Prostate gland (tissue), 2 donors: ENCODE measurements around the gene HTR1D. TPM values are rescaled to one million over a fixed set of nuclear protein-coding genes. Genes with fewer than 3 reads are reported as not detected.

Experiments
- DNase-seq: peaks from one replicate; pipeline ENCODE4 v3.0.0-alpha.2; 2019; ENCODE audit warnings: low spot score
- H3K27ac ChIP-seq, 2 donors: fragments of 200-600 bp; sonication (generic); 2 replicates each; pipeline ENCODE4 v1.5.1; 2017 to 2019
- H3K27me3 ChIP-seq: fragments of 200-600 bp; sonication (generic); replicated peaks from 2 replicates; pipeline ENCODE4 v1.5.1; 2019; ENCODE audit not compliant: insufficient read depth
- H3K36me3 ChIP-seq, 2 donors: fragments of 200-600 bp; sonication (generic); 1 replicate in 1 of 2; 2 replicates in 1 of 2; pipeline versions ENCODE4 v1.5.1 to v1.8.1; 2017 to 2019
- H3K4me1 ChIP-seq: fragments of 200-600 bp; sonication (generic); replicated peaks from 2 replicates; pipeline ENCODE4 v1.5.1; 2019
- H3K4me3 ChIP-seq, 2 donors: fragments of 200-600 bp; sonication (generic); 2 replicates each; pipeline ENCODE4 v1.5.1; 2017 to 2019
- H3K9me3 ChIP-seq: fragments of 200-600 bp; sonication (generic); 2 replicates; pipeline ENCODE4 v1.5.1; 2017
- POLR2A ChIP-seq: fragments of 450-650 bp; IDR thresholded peaks from one replicate; pipeline ENCODE4 v1.6.1; 2016; ENCODE audit warnings: antibody characterized with exemption, mild to moderate bottlenecking
- POLR2AphosphoS5 ChIP-seq: sonication (generic); formaldehyde crosslinking; IDR thresholded peaks from one replicate; pipeline ENCODE4 v1.6.1; 2017; ENCODE audit warnings: antibody characterized with exemption
- WGBS: methylation state at CpG from one replicate; pipeline ENCODE4 v1.1.5; 2018; 5-methylcytosine and 5-hydroxymethylcytosine counted together
- intact Hi-C: fragments of 100-400 bp; cut with DNase I; formaldehyde crosslinking; loops from one replicate; pipeline ENCODE4 v1.14.2; 2022
- total RNA-seq, 2 donors: library from RNA; depleted of rRNA; stranded (reverse); fragments of >200 nt; gene quantifications; one replicate each; pipeline ENCODE4 v1.1.0, GENCODE V29; 2016
- TF ChIP-seq, protein P1 (sequence below), 4 experiments: fragments of 200-600 bp in 2 of 4; fragments of 450-650 bp in 2 of 4; sonication (generic) in 2 of 4; IDR thresholded peaks; 1 replicate in 3 of 4; 2 replicates in 1 of 4; pipeline ENCODE4 v1.5.1; 2016 to 2019; ENCODE audit warnings: antibody characterized with exemption in 4 of 4, mild to moderate bottlenecking in 2 of 4, moderate library complexity in 2 of 4

The HTR1D gene
- total RNA-seq, 2 donors from 2014 or later: 0.09 to 0.28 TPM

DNA sequence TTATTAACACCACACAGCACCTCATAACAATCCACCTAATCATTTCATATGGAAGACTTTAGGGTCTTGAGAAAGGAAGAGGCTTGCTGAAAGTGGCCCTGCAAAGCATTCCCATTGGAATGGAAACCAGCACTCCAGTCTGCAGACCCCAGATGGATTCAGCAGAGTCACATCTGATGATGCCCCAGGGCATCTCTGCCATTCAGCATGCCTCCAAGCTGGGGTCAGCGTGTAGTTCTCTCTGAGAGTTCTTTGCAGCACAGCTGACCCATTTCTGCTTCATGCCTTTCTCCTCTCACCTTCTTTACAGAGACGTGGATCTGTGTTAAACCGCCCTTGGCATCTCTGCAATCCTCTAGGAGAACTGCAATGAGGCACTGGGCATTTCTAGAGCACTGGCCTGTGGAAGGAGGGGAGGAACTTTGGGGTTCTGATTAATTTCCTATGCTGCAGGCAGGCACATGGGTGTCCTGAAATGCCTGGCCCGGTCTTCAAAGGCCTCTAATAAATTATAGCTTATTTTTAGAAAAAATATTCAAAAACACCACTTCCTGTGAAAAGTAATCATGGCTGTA lies 46.0 kb downstream of the HTR1D start:
- Histone ChIP-seq H3K4me1 (peaks cover 4% of the 10 kb centered on the region), H3K36me3 (no peaks in the 10 kb centered on the region), H3K9me3 (no peaks in the 10 kb centered on the region), H3K4me3 (no peak overlapping the region), H3K27ac (no peak overlapping the region), H3K27me3 (no peaks in the 10 kb centered on the region)
- DNase-seq: no peak
- WGBS: 47% methylated on average over 4 of the region's 4 CpGs
- no peak for TF ChIP-seq POLR2AphosphoS5
- TF ChIP-seq, protein P1, sequence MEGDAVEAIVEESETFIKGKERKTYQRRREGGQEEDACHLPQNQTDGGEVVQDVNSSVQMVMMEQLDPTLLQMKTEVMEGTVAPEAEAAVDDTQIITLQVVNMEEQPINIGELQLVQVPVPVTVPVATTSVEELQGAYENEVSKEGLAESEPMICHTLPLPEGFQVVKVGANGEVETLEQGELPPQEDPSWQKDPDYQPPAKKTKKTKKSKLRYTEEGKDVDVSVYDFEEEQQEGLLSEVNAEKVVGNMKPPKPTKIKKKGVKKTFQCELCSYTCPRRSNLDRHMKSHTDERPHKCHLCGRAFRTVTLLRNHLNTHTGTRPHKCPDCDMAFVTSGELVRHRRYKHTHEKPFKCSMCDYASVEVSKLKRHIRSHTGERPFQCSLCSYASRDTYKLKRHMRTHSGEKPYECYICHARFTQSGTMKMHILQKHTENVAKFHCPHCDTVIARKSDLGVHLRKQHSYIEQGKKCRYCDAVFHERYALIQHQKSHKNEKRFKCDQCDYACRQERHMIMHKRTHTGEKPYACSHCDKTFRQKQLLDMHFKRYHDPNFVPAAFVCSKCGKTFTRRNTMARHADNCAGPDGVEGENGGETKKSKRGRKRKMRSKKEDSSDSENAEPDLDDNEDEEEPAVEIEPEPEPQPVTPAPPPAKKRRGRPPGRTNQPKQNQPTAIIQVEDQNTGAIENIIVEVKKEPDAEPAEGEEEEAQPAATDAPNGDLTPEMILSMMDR (IDR thresholded peaks at IDR 0.05): no peak
- no peak for TF ChIP-seq POLR2A
- intact Hi-C loops: no loop called here

DNA sequence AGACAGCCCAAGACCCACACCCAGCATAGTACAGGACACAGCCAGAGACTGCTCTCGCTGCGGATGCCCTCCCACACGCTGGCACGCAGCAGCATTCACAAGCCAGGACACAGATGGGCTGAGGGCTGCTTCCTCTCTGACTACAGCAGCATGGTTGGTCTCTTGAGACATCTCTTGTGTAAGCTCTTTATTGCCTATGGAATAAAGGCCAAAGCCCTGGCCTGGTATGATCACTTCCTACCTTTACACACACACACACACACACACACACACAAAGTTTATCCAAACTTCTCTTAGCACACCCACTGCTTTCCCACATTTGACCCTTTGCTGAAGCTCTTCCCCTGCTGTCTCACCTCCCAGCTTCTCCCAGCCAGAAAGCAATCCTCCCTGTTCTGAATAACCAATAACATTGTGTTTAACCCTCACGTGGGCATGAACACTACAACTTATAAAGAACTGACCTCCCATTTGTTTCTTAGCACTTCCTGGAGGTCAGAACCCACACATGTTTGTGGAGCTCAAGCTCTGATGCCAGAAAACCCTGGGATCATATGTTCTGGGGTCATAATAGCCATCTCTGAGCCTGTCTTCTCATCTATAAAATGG lies 47.5 kb downstream of the HTR1D start:
- DNase-seq: peak; percentile 47
- TF ChIP-seq POLR2AphosphoS5: peak; percentile 32
- TF ChIP-seq, protein P1 (IDR thresholded peaks at IDR 0.05): no peak
- H3K27me3 ChIP-seq: no peaks in the 10 kb centered on the region
- no peaks in the 10 kb centered on the region for H3K9me3 ChIP-seq
- peak overlapping the region; percentile 89 to 90 for H3K27ac ChIP-seq
- H3K4me3 ChIP-seq: no peak overlapping the region
- peaks cover 4% of the 10 kb centered on the region for H3K4me1 ChIP-seq
- intact Hi-C loops: loop anchor here (5.0 kb wide), 1 partner anchor 68 kb away; no protein-coding TSS in a partner anchor
- H3K36me3 ChIP-seq: no peaks in the 10 kb centered on the region
- 16% methylated on average over 5 of the region's 5 CpGs for WGBS

DNA sequence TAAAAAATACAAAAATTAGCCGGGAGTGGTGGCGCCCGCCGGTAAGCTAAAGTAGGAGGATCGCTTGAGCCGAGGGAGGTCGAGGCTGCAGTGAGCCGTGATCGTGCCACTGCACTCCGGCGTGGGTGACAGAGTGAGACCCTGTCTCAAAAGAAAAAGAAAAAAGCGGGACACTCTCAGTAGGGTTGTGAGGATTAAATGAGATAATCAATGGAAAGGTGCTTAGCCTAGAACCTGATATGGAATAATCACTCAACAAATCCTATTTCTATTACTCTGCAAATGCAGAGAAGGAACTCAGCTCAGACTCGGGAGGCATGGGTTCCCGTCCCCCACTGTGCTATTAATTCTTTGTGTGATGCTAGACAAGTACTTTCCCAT lies 48.1 kb downstream of the HTR1D start:
- Histone ChIP-seq H3K36me3 (no peaks in the 10 kb centered on the region), H3K9me3 (no peaks in the 10 kb centered on the region), H3K4me1 (peaks cover 4% of the 10 kb centered on the region), H3K27ac (peak overlapping the region; percentile 89 to 90), H3K4me3 (peak overlapping the region; percentile 75 to 93), H3K27me3 (no peaks in the 10 kb centered on the region)
- TF ChIP-seq, protein P1 (IDR thresholded peaks at IDR 0.05): no peak
- 52% methylated on average over 14 of the region's 14 CpGs for WGBS
- DNase-seq: no peak
- intact Hi-C loops: loop anchor here (5.0 kb wide), 1 partner anchor 67 kb away; no protein-coding TSS in a partner anchor

DNA sequence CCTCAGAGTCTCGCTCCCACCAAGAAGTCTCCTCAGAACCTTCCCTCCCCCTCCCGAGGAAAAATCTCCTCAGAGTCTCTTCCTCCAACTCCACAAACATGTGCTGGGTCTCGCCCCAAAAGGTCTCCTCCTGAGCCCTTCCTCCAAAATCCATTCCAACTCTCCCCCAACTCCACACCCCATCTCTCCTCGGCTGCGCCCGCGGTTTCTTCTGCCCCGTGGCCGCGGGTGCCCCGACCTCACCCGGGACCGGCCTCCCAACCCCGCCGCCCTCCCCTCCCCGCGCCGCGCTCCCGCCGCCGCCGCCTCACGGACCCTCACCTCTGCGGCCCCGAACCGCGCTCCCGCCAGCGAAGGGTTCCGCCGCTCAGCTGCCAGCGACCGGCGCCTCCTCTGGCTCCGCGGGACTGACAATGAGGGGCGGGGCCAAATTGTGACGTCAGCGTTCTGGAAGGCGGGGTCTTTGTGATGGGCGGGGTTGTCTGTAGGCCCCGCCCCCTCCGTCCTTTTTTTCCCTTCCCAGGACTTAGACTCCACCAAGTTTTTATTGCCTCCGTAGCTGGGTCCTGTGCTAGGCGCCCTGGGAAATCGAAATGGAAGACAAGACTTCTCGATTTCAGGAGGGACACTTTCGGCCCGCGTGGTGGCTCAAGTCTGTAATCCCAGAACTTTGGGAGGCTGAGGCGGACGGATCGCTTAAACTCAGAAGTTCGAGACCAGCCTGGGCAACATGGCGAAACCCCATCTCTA lies 48.7 kb downstream of the HTR1D start, which contains the start of gene LUZP1:
TSS of gene LUZP1 (minus strand) at position 412 of the 750 bp plus-strand sequence.
- 10% methylated on average over 56 of the region's 56 CpGs for WGBS
- no peaks in the 10 kb centered on the region for H3K36me3 ChIP-seq
- peak; percentile 90 for DNase-seq

More for the DNA sequence above, 48.7 kb downstream of the HTR1D start, which contains the start of gene LUZP1:
- Histone ChIP-seq H3K9me3 (no peaks in the 10 kb centered on the region), H3K27ac (peak within 1 kb of the TSS; percentile 89 to 90), H3K27me3 (no peaks in the 10 kb centered on the region), H3K4me1 (peaks cover 4% of the 10 kb centered on the region), H3K4me3 (peak within 1 kb of the TSS; percentile 75 to 93)
- TF ChIP-seq, protein P1 (IDR thresholded peaks at IDR 0.05): peak in 2 of 4 experiments; percentile 6 to 7
- peak; percentile 99 for TF ChIP-seq POLR2A
- TF ChIP-seq POLR2AphosphoS5: peak; percentile 98
- intact Hi-C loops: loop anchor here (5.0 kb wide), 1 partner anchor 66 kb away; no protein-coding TSS in a partner anchor
